HG03342 (cell line): Measurements from ENCODE around the gene REXO4.
A peak's percentile ranks its signal among the peaks of the same experiment; 100 is the strongest.

ENCODE experiments used
- ATAC-seq: cut with Tn5 transposase; IDR thresholded peaks from one replicate; pipeline ENCODE4 v1.9.1; 2021; ENCODE audit warnings: mild to moderate bottlenecking, moderate library complexity; ENCODE audit not compliant: unreplicated experiment

REXO4 gene, protein sequence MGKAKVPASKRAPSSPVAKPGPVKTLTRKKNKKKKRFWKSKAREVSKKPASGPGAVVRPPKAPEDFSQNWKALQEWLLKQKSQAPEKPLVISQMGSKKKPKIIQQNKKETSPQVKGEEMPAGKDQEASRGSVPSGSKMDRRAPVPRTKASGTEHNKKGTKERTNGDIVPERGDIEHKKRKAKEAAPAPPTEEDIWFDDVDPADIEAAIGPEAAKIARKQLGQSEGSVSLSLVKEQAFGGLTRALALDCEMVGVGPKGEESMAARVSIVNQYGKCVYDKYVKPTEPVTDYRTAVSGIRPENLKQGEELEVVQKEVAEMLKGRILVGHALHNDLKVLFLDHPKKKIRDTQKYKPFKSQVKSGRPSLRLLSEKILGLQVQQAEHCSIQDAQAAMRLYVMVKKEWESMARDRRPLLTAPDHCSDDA

DNA sequence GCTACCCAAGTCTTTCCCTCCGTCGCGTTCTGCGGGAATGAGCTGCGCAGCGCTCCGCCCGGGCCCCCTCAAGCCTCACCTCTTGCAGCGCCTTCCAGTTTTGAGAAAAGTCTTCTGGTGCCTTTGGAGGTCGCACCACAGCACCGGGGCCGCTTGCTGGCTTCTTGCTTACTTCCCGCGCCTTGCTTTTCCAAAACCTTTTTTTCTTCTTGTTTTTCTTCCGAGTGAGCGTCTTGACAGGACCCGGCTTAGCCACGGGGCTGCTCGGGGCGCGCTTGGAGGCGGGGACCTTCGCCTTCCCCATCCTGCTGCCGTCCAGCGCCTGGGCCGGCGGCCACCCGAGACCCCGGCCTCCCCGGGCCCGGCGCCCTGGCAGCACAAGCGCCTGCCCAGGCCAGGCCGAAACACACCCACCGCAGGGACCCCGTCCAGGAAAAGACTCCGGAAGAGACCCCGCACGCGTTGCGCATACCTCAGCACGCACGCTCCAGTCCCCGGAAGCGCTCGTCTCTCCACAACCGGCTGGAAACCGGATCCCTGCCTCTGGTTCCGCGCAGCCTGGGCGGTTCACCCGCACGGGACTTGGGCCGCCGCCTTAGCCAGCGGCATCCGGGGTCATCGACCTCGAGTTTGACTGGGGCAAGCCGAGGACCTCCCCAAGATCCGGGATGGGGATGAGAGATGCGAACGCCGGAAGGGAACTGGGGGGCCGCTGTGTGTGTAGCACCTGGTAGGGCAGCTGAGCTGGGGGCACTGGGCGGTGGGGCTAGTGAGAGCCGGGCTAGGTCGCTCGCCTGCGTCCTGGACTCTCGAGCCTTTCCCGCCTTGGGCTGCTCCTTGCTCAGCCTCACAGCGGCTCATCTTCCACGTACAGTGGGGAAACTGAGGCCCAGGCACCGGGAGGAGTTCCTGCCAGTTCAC lies at the start of gene REXO4:
Gene REXO4 (minus strand): TSS at position 470 of the 921 bp plus-strand sequence. CDS start 166 bp downstream, at position 304.
- peak; percentile 73 for ATAC-seq

DNA sequence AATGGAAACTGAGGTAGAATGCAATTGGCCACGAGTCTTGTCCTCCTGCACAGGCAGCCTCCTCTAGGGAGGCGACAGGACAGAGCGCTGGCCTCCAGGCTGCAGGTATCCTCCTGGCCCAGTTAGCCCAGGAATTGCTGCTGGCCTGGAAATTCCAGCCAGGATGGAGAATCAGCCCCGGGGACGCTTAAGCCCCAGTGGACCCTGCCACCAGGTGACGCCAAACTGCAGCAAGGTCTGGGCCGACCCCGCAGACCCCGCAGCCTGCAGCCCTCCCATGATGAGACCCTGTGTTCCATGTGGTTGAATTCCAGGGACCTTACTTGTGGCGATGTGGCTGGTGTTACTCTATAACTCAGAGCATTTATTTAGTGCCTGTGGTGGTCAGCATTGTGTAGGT lies 49.3 kb upstream of the REXO4 start:
- ATAC-seq: no peak

DNA sequence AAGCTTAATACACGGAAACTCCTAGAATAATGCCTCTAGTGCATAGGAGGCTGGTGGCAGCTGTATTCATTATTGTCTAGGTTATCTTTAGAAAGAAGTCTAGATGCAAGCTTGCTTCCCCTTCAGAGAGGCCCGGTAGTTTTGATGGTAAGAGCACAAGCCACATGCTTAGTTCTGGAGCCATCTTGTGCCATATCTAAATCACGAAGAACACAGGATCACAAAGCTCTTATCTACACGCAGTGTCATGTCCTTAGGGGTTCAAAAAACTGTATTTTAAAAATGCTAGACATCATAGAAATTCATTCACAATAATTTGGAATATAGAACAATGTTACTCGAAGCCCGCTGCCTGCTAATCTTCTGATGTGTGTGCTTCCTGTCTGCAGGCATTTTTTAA lies 48.2 kb upstream of the REXO4 start:
- ATAC-seq: no peak

DNA sequence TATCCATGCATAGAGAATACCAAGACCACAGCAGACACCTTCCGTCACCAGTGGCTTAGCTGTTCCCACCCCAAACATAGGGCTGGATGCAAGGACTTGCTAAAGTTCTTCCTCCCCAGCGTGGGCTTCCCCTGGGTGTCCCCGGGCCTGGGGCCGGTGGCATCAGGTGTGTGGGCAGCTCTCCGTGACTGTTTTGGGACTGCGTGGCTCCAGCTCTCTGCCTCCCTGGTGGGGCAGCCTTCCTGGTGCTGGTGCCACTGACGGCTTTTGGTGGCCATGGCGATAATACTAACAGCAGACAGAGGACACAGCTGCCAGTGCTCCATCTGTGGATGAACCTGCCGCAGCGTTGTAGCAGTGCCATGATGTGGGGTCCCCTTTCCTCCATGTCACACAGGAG lies 46.8 kb upstream of the REXO4 start:
- ATAC-seq: no peak

DNA sequence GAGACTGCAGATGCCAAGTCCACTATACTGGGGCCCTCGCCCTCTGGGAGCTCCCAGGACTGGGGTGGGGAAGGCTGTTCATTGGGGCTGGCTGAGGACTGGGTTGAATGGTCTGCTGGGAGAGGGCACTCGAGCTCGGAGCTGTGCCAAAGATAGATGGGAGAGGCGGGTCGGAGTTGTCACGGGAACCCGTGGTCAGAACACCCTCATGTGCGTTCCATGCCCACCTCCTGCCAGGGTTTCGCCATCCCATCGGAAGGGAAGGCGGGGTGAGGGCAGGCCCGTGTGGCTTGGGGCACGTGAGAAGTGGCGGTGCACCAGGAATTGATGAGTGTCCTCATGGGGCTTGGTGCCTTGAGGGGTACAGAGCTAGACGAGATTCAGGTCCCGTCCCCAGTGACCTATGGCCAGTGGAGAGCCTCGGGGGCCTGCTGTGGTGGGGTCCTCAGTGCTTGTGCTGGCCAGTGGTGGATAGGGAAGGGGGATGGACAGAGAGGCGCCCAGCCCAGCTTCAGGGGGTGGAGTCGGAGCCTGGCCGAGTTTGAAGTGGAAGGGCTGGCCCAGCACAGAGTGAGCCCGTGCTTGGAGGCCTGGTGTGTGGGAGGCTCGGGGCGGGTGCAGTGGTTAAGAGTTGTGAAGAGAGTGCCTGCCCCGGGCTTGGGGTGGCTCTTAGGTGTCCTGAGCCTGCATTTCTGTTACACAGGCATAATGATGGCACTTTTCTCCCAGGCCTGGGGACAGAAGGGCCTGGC lies 46.2 kb upstream of the REXO4 start:
- no peak for ATAC-seq

DNA sequence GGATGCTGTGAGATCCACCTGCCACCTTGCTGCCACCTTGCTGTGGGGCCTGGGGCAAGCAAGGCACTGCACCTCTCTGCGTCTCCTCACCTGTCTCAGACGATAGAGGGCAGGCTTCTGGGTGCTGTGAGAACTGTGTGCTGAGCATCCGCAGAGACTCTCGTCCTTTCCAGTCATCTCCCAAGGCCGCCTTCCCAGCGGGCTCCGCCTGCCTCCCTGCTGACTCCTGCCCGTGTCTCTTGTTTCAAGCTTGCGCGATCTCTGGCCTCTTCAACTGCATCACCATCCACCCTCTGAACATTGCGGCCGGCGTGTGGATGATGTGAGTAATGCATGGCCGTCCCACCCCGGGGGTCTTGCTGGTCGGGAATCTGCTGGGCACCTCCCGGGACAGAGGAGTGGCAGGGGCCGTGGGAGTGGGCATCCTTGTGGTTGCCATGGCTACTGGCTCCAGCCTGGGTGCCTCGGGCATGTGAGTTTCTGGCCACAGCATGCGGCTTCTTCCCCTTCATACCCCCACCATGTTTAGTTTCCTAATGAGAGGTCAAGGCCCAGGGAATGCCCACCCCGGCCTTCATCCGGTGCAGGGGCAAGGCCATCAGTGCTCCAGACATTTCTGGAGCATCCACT lies 45.5 kb upstream of the REXO4 start:
- no peak for ATAC-seq

DNA sequence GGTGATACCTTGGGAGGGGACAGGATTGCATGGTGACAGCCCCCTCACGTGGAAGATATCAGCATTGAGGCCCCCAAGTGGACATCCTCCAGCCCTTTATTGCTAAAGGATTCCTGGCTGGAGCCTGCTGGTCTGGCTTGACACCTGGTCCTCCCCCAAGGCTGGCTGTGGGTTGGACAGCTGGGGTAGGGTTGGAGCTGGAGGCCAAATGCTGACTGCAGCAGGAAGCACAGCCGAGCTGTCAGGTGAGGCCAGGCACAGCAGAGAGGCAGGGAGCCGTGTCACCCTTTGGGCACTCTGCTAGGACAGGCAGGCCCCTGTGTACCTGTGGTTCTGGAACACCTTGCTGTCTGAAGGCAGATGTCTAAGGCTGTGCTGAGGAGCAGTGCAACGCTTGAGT lies 44.2 kb upstream of the REXO4 start:
- ATAC-seq: no peak

DNA sequence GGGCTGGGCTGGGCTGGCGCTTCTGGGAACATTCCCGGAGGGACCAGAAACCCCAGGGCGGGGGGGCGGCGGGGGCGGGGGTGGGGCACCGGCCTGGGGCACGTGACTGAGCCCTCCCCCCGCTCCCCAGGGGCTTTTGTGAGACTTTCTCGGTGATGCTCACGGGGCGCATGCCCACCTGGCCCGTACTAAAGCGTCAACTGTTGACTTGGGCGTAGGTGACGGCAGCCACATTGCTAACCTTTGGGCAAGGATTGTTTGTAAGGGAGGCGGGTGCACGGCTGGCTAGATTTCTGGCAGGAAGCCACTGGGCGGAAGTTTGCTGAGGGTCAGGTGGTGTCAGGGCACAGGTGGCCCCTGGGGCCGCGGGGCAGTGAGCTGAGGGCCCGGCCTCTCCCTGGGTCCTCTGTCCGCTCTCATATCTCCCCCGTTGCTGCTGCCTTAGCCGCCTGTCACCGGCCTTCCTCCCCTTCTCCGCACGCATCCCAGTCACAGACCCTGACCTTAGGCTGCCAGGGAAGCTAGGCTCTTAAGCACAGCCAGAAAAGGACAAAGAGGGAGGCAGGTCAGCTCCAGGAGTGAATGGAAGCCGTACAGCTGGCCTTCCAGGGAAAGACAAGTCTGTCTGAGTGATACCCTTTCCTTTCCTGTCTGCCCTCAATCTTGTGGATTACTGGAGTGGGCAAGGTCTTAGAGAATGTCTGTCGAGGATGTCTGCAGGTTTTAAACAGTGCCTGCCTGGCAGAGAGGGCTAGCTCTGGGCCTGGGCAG lies 42.8 kb upstream of the REXO4 start:
- ATAC-seq: peak; percentile 26

DNA sequence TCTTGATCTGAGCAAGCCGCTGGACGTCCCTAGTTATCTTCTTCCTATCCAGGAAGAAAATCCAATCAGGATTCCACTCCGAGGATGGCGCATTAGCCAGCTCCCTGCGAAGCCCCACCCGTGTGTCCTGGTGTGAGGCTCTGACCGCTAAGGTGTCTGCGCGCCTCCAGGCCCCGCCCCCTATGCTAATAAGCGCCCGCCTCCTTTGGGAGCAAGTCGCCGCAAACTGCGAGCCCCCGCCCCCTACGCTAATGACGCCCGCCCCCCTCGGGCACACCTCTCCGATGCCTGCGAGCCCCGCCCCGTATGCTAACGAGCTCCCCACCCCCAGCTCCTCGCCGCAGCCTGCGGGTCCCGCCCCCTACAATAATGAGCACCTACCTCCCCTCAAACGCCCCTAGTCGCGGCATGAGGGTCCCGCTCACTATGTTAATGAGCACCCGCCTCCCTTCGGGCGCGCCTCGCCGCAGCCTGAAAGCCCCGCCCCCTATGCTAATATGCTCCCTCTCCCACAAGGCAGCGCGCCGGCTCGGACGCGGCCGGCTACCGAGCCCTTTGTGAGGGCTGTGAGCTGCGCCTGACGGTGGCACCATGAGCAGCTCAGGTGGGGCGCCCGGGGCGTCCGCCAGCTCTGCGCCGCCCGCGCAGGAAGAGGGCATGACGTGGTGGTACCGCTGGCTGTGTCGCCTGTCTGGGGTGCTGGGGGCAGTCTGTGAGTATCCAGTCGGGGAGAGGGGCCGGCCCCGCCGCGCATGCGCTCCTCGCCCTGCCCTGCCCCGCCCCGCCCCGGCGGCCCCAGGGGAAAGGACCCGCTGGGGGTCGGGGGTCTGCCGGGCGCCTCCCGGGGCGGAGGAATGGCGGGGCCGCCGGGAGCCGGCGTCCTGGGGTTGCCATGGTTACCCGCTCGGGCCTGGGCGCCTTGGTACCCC lies 41.9 kb upstream of the REXO4 start, which contains the start of gene CACFD1:
Gene CACFD1 (plus strand): TSS at position 503 of the 929 bp plus-strand sequence. CDS start 89 bp downstream, at position 592.
- peak; percentile 71 for ATAC-seq

DNA sequence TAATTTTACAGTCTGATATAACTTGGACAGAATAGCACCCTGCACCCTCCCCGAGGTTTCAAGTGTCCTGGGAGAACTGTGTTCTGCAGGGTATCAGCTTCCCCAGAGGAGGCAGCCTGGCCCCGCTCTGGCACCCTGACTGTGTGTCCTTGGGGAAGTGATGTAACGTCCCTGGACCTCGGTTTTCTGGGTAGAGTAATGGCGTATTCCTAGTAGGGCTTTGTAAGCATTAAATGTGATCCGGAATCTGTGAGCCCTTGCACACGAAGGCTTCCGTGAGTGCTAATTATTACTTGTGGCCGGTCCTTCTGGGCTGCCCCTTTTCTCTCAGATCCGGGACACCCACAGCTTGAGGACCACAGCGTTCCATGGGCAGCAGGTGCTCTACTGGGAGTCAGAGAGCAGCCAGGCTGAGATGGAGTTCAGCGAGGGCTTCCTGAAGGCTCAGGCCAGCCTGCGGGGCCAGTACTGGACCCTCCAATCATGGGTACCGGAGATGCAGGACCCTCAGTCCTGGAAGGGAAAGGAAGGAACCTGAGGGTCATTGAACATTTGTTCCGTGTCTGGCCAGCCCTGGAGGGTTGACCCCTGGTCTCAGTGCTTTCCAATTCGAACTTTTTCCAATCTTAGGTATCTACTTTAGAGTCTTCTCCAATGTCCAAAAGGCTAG lies 41.0 kb upstream of the REXO4 start:
- ATAC-seq: no peak

DNA sequence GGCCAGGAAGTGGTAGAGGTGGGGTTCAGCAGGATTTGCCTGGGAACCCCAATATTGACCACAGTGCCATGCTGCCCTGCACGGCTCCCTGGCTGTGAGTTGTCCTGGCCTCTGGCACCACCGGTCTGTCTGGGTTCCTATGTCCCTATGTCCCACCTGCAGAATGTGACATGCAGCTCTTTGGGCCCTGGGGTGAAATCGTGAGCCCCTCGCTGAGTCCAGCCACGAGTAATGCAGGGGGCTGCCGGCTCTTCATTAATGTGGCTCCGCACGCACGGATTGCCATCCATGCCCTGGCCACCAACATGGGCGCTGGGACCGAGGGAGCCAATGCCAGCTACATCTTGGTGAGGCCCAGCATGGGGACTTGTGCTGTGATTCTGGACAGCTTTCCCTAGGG lies 39.9 kb upstream of the REXO4 start:
- ATAC-seq: no peak

DNA sequence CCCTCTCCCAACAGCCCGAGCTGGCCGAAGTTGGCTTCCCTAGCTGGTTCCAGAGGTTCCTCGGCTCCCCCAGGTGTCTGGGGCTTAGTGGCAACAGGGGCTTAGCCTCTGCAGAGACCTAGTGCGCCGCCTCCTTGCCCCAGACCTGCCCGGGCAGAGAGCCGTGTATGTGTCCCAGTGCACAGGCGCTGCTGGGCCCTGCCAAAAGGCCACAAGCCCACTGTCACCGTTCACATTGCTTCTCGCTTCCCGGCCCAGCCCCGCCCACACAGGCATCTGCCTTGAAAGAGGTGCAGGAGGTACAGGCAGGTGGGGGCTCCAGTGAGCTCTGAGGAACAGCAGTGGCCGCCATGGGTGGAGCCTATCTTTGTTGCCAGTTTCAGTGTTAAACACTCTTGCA lies 39.4 kb upstream of the REXO4 start:
- no peak for ATAC-seq

DNA sequence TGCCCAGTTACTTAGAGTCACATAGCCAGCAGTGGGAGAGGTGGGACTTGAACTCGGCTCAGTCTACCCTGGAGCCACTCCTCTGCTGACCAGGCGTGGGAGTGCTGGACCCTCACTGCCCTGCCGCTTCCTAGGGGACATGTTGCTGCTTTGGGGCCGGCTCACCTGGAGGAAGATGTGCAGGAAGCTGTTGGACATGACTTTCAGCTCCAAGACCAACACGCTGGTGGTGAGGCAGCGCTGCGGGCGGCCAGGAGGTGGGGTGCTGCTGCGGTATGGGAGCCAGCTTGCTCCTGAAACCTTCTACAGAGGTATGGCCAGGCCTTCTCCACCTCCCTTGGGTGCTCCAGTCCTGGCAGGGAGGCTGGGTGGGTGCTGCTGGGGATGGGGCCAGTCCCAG lies 38.6 kb upstream of the REXO4 start:
- no peak for ATAC-seq

DNA sequence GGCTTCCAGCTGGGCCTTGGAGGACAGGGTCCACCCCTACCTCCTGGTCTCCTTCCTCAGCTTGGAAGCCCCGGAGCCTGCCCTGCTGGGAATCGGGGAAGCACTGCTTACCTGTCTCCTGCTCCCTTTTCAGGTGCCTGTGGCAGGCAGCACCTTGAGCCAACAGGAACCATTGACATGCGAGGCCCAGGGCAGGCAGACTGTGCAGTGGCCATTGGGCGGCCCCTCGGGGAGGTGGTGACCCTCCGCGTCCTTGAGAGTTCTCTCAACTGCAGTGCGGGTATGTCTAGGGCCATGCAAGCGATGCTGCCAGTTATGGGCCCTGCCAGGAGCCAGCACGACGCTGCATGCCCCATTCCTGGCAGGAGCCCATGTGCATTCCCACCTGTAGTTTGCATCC lies 38.1 kb upstream of the REXO4 start:
- no peak for ATAC-seq

DNA sequence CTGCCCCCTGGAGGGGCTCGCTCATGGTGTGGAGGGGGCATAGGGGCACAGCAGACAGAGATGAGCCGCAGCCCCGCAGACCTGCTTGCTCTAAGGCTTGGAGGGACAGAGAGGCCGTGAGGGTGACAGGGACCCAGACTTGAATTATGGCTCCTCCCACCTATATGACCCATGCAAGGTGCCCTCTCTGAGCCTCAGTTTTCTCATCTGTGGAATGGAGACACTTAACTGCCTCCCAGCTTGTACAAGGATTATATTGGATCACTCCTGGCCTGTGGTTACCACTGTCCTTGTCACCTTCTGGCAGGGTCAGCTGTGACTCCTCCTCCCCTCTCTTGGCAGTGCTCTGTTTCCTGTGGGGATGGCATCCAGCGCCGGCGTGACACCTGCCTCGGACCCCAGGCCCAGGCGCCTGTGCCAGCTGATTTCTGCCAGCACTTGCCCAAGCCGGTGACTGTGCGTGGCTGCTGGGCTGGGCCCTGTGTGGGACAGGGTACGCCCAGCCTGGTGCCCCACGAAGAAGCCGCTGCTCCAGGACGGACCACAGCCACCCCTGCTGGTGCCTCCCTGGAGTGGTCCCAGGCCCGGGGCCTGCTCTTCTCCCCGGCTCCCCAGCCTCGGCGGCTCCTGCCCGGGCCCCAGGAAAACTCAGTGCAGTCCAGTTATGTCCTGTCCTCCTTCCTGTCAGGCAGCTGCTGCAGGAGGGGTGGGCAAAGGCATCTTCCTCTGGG lies 37.3 kb upstream of the REXO4 start:
- no peak for ATAC-seq

DNA sequence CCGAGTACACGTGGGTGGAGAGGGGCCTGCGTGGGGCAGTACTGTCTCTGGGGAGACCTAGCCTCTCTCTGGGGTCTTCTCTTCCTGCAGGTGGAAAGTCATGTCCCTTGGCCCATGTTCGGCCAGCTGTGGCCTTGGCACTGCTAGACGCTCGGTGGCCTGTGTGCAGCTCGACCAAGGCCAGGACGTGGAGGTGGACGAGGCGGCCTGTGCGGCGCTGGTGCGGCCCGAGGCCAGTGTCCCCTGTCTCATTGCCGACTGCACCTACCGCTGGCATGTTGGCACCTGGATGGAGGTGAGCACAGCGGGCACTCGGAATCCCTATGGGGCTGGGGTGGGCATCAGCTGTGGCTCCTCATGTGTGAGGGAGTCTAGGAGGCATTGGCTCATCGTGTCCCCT lies 36.5 kb upstream of the REXO4 start:
- ATAC-seq: no peak

DNA sequence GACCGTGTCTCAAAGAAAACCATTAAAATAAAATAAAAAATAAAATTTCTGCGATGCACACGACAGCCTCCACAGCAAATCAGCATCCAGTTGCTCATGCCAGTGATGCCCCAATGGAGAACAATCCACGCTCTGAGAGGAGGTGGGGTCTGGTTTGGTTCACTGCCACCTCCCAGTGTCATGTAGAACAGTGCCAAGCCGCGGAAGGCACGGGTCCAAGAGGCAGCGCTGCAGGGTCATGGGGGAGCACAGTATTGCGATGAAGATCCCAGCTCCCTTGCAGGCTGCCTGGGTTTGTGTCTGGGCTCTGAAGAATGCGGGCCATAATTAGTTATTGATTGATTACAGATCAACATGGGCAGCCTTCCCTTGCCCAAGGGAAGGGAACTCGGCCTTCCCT lies 35.8 kb upstream of the REXO4 start:
- no peak for ATAC-seq

DNA sequence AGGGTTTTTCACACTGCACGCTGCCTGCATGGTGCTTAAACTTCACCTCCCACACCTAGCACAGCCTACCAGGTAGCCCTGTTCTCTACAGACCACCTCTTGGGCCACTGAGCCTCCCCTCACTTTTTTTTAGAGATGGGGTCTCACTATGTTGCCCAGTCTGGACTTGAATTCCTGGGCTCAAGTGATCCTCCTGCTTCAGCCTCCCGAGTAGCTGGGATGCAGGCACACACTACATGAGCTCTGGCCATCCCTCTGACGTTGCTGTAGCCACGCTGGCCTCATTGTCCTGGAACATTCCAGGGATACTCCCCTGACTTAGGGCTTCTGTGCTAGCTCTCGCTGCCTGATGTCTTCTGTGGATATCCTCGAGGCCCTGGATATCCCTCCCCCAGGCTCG lies 34.8 kb upstream of the REXO4 start:
- ATAC-seq: no peak
